Ectodermal cell (in vitro differentiated cells): ENCODE measurements around the gene AAK1.
"Not testable (repeated sequence)": the region's sequence is repeated elsewhere in the genome, so short reads cannot be mapped to it uniquely, and the experiment has no call there.

Experiments
- H3K27ac ChIP-seq: 2 replicates; pipeline ENCODE4 v1.7.0; 2013; ENCODE audit warnings: mild to moderate bottlenecking, low read depth, low read length; ENCODE audit not compliant: insufficient read depth, poor library complexity, severe bottlenecking
- H3K27me3 ChIP-seq: 2 replicates; pipeline ENCODE4 v1.7.0; 2013; ENCODE audit warnings: mild to moderate bottlenecking, low read length; ENCODE audit not compliant: insufficient read depth, control insufficient read depth, poor library complexity, severe bottlenecking
- H3K36me3 ChIP-seq: one replicate; pipeline ENCODE4 v1.7.0; 2013; ENCODE audit warnings: low read length; ENCODE audit not compliant: control insufficient read depth, insufficient read depth
- H3K4me1 ChIP-seq: one replicate; pipeline ENCODE4 v1.7.0; 2013; ENCODE audit warnings: low read length; ENCODE audit not compliant: control insufficient read depth, insufficient read depth
- H3K4me3 ChIP-seq: 2 replicates; pipeline ENCODE4 v1.7.0; 2013; ENCODE audit warnings: low read depth, low read length, control low read depth; ENCODE audit not compliant: insufficient read depth
- H3K9me3 ChIP-seq: 2 replicates; pipeline ENCODE4 v1.7.0; 2013; ENCODE audit warnings: mild to moderate bottlenecking, low read length, moderate library complexity; ENCODE audit not compliant: control insufficient read depth
- WGBS, 2 experiments: methylation state at CpG; one replicate each; pipeline ENCODE4 v1.1.7; 2013; ENCODE audit warnings: missing lambda C conversion rate in 2 of 2; 5-methylcytosine and 5-hydroxymethylcytosine counted together

Gene AAK1

DNA sequence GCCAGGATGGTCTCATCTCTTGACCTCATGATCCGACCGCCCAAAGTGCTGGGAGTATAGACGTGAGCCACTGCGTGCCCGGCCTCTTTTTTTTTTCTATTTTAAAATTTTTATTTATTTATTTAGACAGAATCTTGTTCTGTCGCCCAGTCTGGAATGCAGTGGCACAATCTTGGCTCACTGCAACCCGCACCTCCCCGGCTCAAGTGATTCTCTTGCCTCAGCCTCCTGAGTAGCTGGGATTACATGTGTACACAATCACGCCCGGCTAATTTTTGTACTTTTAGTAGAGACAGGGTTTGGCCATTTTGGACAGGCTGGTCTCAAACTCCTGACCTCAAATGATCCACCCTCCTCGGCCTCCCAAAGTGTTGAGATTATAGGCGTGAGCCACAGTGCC, 93.0 kb downstream of the AAK1 start:
- WGBS, 2 experiments, result 94 to 96% methylated on average over 9 of the region's 12 CpGs
- not testable (repeated sequence) for H3K27me3 ChIP-seq, H3K4me1 ChIP-seq, H3K27ac ChIP-seq, H3K4me3 ChIP-seq, H3K36me3 ChIP-seq, H3K9me3 ChIP-seq

DNA sequence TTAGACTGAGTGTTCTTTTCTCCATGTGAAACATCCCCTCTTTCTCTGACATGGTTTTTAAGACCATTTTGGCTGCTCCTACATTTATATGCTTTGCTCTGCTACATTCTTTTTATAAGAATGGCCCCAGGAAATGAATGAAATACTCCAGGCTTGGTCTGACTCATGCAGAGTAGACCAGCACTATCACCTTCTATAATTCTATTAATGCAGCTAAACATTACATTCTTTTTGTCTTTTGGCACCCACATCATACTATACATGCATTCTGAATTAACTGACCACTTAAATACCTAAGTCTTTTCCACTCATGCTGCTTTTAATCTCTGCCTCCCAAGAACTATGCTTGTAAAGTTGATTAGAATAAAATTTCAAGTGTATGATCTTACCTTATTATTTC, 94.1 kb downstream of the AAK1 start:
- no peak overlapping the region for H3K4me3 ChIP-seq
- H3K27me3 ChIP-seq, result no peaks in the 10 kb centered on the region
- H3K36me3 ChIP-seq, result no peaks in the 10 kb centered on the region
- H3K4me1 ChIP-seq, result no peaks in the 10 kb centered on the region
- H3K27ac ChIP-seq, result no peak overlapping the region
- H3K9me3 ChIP-seq, result no peaks in the 10 kb centered on the region

DNA sequence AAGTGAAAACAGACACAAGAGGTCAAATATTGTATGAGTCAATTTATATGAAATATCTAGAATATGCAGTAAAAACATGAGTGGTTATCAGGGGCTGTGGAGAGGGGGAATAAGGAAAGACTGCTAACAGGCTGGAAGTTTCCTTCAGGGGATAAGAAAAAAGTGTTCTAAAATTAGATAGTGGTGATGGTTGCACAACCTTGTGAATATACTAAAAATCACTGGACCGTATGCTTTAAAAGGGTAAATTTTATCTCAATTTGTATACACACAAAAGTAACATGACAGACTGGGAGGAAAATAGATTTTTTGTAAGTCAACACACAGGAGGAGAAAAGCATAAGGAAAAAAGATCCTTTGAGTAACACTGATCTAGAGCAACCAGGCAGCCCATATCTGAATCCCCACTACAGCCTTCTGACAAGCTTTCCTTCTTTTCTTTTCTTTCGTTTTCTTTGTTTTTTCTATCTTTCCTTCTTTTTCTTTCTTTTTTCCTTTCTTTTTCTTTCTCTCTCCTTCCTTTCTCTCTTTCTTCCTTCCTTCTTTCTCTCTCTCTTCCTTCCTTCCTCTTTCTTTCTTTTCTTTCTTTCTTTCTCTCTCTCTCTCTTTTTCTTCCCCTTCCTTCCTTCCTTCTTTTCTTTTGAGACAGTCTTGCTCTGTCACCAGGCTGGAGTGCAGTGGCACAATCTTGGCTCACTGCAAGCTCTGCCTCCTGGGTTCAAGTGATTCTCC, 95.4 kb downstream of the AAK1 start:
- Histone ChIP-seq H3K4me1 (no peaks in the 10 kb centered on the region), H3K27ac (no peak overlapping the region), H3K9me3 (no peaks in the 10 kb centered on the region), H3K36me3 (no peaks in the 10 kb centered on the region), H3K4me3 (no peak overlapping the region), H3K27me3 (no peaks in the 10 kb centered on the region)
- 90 to 95% methylated on average over 1 of the region's 2 CpGs for WGBS, 2 experiments

- no peaks in the 10 kb centered on the region for H3K27me3 ChIP-seq
- WGBS, 2 experiments, result 80 to 100% methylated on average over 1 of the region's 1 CpG
- H3K9me3 ChIP-seq, result no peaks in the 10 kb centered on the region
- H3K27ac ChIP-seq, result no peak overlapping the region
- peaks cover 3% of the 10 kb centered on the region for H3K36me3 ChIP-seq
- H3K4me3 ChIP-seq, result no peak overlapping the region
- no peaks in the 10 kb centered on the region for H3K4me1 ChIP-seq
Measured at GRCh38 chr2:69546646-69547045, 96.9 kb downstream of the AAK1 start.

DNA sequence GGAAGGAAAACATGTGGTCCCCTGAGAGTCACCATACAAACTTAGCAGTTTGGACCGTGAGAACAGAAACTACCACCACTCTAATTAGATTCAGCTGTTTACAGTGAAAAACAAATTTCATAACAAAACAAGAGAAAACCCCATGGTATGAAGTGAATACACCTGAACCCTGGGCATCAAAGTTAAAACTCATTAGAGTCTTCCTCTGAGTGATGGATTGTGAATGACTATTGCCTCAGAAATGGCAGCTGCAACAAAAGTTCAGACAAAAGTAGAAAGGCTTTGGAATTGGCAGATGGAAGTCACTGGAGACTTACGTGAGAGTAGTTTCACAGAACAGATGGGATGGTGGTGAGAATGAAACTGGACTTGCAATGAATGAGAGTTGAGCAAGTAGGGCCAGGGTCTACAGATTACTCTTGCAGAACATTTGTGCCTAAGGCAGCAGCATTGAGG, 98.0 kb downstream of the AAK1 start:
- Histone ChIP-seq H3K4me1 (no peaks in the 10 kb centered on the region), H3K9me3 (no peaks in the 10 kb centered on the region), H3K36me3 (peaks cover 5% of the 10 kb centered on the region), H3K27ac (no peak overlapping the region), H3K27me3 (no peaks in the 10 kb centered on the region), H3K4me3 (no peak overlapping the region)
- WGBS, 2 experiments, result 96% methylated on average over 2 of the region's 2 CpGs

GRCh38 chr2:69544951-69545350, 98.6 kb downstream of the AAK1 start:
- no peak overlapping the region for H3K27ac ChIP-seq
- H3K9me3 ChIP-seq, result no peaks in the 10 kb centered on the region
- 90 to 95% methylated on average over 1 of the region's 1 CpG for WGBS, 2 experiments
- H3K4me3 ChIP-seq, result no peak overlapping the region
- no peaks in the 10 kb centered on the region for H3K27me3 ChIP-seq
- peaks cover 5% of the 10 kb centered on the region for H3K36me3 ChIP-seq
- no peaks in the 10 kb centered on the region for H3K4me1 ChIP-seq

DNA sequence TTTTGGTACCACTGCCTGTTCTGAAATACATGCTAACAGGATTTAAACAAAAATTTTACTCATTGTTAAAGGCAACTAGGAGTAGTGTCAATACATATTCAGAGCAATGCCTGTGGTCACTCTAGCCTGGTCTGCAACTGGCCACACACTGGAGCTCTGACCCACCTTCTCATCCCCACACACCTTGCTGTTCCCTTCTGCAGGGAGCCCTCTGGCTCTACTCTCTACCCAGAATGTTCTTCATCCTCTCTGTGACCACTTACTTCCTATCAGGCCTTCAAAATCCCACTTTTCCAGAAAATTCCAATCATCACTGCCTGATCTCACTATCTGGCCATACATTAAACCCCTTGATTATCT, 104.0 kb downstream of the AAK1 start:
- no peak overlapping the region for H3K4me3 ChIP-seq
- no peak overlapping the region for H3K27ac ChIP-seq
- H3K36me3 ChIP-seq, result peaks cover 5% of the 10 kb centered on the region
- no peaks in the 10 kb centered on the region for H3K9me3 ChIP-seq
- no peaks in the 10 kb centered on the region for H3K27me3 ChIP-seq
- H3K4me1 ChIP-seq, result no peaks in the 10 kb centered on the region

DNA sequence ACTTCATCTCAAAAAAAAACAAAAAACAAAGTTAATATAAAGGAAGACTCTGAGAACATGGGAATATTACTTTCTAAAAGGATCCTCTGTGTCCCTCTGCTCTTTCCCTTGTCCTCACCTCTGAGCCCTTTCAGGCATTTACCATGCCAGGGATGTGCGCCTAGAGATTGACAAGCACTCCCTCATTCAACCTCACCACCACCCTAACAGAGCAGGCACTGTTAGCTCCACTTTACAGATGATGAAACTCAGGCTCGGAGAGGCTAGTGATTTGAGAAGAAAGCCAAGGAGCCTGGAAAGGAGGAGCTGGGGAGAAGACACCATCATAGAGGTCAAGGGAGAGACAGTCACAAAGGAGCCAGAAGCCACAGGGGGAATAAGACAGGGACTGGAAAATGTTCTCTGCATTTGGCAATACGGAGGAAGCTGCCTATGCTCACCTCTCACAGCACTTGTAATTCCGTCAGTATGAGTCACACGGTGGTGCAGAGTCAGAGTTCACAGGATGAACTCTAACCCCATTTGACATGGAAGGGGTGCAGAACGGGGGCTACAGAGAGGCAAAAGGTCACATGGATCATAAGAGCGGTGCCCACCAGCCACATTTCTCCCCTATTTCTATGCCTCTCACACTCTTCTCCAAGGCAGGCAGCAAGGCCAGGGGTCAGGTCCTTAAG, 104.5 kb downstream of the AAK1 start:
- H3K27ac ChIP-seq, result no peak overlapping the region
- no peaks in the 10 kb centered on the region for H3K4me1 ChIP-seq
- 91% methylated on average over 7 of the region's 7 CpGs for WGBS, 2 experiments
- no peaks in the 10 kb centered on the region for H3K9me3 ChIP-seq
- H3K36me3 ChIP-seq, result peaks cover 5% of the 10 kb centered on the region
- no peaks in the 10 kb centered on the region for H3K27me3 ChIP-seq
- no peak overlapping the region for H3K4me3 ChIP-seq

- Histone ChIP-seq H3K36me3 (peaks cover 5% of the 10 kb centered on the region), H3K4me3 (no peak overlapping the region), H3K27me3 (no peaks in the 10 kb centered on the region), H3K4me1 (no peaks in the 10 kb centered on the region), H3K27ac (no peak overlapping the region), H3K9me3 (no peaks in the 10 kb centered on the region)
- WGBS, 2 experiments, result 94 to 98% methylated on average over 4 of the region's 4 CpGs
Measured at GRCh38 chr2:69538249-69538648, 105.3 kb downstream of the AAK1 start.

DNA sequence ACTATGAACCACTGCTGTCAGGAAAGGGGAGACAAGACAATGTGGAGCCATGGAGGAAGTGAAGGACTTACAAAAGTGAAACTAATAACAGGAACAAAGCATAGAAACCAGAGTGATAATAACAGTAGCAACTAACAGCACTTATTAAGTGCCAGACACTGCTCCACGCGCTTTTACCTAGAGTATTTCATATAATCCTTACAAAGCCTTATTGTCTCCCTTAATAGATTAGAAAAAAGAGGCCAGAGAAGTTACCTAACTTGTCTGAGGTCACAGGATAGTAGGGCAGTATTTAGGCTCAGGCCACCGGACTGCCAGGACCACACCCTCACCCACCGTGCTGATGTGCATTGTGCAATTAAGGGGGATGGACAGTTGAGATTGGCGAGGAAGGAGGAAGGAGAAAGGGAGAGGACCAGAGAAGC, 107.7 kb downstream of the AAK1 start:
- Histone ChIP-seq H3K4me3 (no peak overlapping the region), H3K4me1 (no peaks in the 10 kb centered on the region), H3K27me3 (no peaks in the 10 kb centered on the region), H3K27ac (no peak overlapping the region), H3K36me3 (no peaks in the 10 kb centered on the region), H3K9me3 (no peaks in the 10 kb centered on the region)
- WGBS, 2 experiments, result 96 to 97% methylated on average over 5 of the region's 5 CpGs
